ENCODE results near the gene NUDT8.

DNA sequence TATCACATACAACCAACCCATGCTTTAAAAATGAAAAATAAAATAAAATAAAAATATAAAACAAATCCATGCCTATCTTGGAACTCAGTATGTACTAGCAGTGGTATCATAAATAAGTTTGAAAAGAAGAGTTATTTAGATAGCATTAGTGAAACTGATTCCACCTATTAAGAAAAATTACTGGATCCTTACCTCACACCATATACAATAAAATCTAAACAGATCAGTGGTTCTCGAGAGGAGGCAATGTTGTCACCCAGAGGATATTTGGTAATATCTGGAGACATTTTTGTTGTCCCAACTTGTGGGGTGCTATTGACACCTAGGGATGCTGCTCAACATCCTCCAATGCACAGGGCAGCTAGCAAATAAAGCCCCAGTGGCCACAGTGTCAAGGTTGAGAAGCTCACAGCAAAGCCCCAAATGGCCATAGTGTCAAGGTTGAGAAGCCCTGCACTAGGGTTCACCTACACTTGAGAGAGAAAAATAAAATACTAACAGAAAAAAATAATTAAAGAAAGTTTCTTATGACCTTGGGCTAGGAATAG, 32.9 kb downstream of the NUDT8 start:
- TF ChIP-seq CTCF (IDR thresholded peaks at IDR 0.05), result no peak
- TF ChIP-seq, protein P1, sequence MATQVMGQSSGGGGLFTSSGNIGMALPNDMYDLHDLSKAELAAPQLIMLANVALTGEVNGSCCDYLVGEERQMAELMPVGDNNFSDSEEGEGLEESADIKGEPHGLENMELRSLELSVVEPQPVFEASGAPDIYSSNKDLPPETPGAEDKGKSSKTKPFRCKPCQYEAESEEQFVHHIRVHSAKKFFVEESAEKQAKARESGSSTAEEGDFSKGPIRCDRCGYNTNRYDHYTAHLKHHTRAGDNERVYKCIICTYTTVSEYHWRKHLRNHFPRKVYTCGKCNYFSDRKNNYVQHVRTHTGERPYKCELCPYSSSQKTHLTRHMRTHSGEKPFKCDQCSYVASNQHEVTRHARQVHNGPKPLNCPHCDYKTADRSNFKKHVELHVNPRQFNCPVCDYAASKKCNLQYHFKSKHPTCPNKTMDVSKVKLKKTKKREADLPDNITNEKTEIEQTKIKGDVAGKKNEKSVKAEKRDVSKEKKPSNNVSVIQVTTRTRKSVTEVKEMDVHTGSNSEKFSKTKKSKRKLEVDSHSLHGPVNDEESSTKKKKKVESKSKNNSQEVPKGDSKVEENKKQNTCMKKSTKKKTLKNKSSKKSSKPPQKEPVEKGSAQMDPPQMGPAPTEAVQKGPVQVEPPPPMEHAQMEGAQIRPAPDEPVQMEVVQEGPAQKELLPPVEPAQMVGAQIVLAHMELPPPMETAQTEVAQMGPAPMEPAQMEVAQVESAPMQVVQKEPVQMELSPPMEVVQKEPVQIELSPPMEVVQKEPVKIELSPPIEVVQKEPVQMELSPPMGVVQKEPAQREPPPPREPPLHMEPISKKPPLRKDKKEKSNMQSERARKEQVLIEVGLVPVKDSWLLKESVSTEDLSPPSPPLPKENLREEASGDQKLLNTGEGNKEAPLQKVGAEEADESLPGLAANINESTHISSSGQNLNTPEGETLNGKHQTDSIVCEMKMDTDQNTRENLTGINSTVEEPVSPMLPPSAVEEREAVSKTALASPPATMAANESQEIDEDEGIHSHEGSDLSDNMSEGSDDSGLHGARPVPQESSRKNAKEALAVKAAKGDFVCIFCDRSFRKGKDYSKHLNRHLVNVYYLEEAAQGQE (IDR thresholded peaks at IDR 0.05; ENCODE audit: insufficient read depth in 1 of 2, low read depth in 2 of 2, low read length in 1 of 2), result no peak
